ENCODE data around the gene ABR.
"Not testable (repeated sequence)": the region's sequence is repeated elsewhere in the genome, so short reads cannot be mapped to it uniquely, and the experiment has no call there.

The ABR gene

DNA sequence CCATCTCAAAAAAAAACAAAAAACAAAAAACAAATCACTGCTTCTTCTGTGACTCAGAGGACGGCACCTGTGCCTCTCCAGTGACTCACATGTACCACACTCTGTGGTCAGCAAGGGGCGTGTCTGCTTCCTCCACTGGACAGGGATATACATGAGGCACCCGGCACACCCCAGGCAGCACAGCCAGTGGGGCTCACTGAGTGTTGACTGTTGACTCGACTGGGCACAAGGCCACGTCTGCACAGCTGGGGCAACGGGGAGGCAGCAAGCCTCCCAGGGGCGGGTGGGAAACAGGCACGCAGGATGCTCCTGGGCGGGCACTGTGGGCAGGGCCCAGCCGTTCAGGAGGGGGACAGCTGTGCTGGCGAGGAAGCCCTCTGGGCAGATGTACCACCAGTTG is 118.8 kb downstream of the ABR start:
- no peak for DNase-seq

DNA sequence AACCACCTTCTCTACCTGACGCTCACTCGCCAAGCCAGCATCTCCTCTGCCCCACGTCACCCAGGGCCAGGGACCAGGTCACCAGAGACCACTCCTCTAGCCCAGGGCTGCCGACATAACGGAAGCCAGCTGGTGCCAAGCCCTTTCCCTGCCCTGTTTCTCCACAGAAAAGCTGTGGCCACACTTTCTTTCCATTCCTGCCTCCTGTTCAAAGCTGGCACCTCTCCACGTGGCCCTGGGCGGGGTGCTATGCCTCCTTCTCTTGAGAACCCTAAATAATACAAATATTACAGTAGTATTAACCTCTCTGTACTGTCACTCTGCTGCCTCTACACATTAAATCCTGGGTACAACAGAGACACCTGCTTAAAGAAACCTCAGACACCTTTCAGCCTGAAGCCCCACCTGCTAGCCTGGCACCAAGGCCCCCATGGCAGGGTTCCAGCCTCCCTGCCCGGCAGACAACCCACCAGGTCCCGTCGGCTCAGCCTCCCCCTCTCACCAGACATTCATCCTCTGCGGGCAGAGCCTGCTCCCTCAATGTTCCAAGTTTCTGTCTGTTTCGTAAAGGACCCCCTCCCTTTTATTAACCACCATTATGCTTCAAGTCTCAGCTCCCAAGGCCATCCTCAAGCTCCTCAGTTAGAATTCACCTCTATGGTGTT is 120.5 kb downstream of the ABR start:
- DNase-seq, result no peak

DNA sequence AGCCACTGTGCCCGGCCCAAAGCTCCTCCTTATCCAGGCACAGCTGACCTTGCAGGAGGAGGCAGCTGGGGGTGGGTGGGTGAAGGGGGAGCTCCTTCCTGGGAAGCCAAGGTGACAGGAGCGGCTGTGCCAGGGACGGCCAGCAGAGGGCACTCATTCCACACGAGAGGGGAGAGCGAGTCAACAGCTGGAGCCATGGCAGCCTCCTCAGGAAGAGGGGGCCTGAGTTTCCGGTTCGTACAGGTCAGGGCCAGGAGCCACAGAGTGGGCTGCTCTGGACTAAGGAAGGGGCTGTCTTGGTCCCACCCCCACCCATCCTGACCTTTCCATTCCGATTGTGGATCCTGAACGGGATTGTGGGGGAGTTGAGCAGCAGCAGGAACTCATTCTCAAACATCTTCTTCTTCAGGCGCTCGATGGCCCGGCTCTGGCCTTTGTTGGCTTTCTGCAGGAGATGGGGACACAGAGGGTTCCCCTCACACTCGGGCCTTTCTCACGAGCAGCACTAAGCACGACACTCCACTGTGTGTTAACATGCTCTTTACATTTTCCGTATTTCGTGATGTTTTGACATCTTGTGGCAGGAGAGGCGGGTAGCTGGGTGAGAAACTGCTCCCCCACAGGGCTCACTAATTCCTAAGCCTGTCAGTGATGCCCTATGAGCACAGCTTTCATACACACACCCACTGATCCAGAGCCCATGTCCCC is 121.2 kb downstream of the ABR start:
- DNase-seq, result no peak

GRCh38 chr17:1056761-1057160 is 123.0 kb downstream of the ABR start:
- DNase-seq, result no peak

DNA sequence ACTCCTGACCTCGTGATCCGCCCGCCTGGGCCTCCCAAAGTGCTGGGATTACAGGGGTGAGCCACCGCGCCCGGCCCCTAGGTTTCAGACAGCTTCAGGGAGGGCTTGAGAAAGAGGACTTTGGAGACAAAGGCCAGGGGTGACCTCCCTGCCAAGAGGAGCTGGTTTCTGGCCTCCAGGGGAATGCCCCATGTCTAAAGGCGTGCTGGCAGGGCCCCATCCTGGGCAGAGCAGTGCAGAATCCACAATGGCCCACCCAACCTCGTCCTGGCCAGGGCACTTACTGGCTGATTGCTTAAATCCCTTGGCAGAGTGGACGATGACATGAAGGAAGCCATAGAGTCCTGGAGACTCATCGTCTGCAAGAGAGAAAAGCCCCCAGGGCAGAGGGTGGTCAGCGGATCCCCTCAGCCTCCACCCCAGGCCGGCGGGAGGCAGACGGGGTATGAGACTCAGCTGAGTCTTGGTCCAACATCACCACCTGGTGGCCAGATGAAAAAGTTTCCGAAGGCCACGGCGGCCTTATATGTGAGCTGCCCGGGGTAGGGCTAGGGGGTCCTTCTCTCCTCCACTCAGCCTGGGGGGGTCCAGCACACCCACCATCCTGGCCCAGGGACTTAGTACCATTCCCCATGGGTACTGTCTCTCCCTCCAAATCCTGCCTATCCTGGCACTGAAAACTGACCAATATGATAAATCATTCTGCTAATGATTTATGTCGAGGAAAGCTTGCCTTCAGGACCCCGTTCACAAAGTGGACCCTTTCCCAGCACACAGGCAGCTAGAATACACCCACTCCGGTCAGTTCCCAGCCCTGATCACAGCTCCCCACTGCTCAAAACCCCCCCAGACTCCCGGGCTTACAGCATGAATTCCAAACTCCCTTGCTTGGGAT is 123.8 kb downstream of the ABR start:
- DNase-seq, result no peak

- no peak for DNase-seq
Observed at GRCh38 chr17:1055231-1055630, 124.5 kb downstream of the ABR start.

- DNase-seq, result no peak
Observed at GRCh38 chr17:1054656-1055055, 125.1 kb downstream of the ABR start.

DNA sequence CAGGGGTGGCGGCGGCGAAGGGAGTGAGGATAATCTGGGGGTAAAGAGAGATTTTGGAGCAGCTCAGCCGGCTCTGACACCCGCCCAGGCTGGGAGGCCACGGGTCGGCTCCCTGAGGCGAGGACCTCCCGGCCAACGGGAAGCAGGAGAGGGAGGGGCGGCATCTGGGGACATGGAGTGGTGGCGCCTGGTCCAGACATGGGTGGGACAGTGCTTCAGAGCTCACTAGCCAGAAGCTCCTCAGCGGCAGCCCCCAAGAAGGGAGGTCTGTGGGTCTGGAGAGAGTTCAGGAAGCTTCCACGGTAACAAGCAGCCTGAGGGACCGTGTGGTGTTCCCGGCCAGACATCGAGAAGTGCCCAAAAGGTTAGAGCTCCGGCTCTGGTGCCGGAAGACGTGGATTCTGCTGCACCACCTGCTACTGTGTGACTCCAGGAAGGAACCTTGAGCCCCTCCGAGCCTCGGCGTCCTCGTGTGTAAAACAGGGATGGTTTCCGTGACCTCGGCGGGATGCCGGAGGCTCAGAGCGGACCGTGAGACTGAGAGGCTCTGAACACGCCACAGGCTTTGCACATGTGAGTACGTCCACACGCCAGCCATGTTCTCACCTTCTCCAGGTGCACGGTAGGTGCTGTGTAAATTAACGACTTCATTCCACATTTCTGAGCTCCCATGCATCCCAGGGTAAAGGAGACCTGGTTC is 126.0 kb downstream of the ABR start:
- no peak for DNase-seq

- DNase-seq, result no peak
Observed at GRCh38 chr17:1050996-1051925, 128.5 kb downstream of the ABR start.

- no peak for DNase-seq
Observed at GRCh38 chr17:1050246-1050995, 129.4 kb downstream of the ABR start.

- no peak for DNase-seq
Observed at GRCh38 chr17:1049446-1050225, 130.1 kb downstream of the ABR start.

DNA sequence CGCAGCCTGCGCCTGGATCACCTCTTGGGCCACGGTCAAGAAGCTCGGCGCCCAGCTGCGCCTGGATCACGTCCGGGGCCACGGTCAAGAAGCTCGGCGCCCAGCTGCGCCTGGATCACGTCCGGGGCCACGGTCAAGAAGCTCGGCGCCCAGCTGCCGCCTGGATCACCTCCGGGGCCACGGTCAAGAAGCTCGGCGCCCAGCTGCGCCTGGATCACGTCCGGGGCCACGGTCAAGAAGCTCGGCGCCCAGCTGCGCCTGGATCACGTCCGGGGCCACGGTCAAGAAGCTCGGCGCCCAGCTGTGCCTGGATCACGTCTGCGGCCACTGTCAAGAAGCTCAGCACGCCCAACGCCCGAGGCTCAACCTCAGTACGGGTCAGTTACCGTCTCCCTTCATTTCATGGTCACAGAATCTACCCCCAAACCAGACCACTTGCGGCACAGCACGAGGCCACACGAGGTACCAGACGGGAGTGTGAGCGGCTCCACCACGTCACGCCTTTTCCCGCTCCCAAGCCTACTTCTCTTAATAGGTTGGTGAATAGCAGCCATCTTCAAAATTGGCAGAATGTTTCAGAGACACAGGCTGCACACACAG is 131.2 kb downstream of the ABR start:
- not testable (repeated sequence) for DNase-seq

GRCh38 chr17:1047879-1048470 is 131.8 kb downstream of the ABR start:
- no peak for DNase-seq

GRCh38 chr17:1047177-1047878 is 132.5 kb downstream of the ABR start:
- no peak for DNase-seq

- no peak for DNase-seq
Observed at GRCh38 chr17:1045456-1045855, 134.3 kb downstream of the ABR start.

- DNase-seq, result not testable (repeated sequence)
Observed at GRCh38 chr17:1044387-1045009, 135.3 kb downstream of the ABR start.

DNA sequence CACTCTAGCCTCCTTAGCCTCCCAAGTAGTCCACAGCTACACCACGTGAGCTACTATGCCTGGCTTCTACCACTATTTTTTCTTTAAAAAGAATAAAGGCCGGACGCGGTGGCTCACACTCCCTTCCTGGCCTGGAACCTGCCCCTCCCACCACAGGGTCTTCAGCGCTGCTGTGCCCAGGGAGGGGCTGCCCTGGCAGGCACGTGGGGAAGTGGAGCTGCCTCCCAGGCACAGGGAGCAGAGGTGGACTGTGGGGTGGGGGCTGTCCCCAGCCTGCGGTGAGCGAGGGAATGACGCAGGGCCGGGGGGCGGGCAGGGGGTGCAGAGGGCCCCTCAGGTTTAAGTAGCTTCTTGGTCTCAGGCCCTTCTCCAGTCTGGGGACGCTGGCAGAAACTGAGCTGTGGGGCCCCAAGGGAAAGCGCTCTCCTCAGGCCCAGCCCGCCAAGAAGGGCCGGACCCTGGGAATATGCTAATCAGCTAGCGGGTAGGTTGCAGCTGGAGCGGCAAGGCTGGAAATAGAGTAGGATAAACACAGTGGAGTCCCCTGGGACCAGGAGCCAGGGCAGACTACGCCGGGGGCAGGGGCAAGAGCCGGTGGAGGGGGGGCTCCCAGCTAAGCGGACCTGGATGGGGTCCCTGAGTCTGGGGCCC is 136.1 kb downstream of the ABR start:
- no peak for DNase-seq

- no peak for DNase-seq
Observed at GRCh38 chr17:1042486-1042885, 137.3 kb downstream of the ABR start.
